GM23338 (cell line): ENCODE results near the gene UBE2Q2. TPM values are rescaled to one million over a fixed set of nuclear protein-coding genes. Genes with fewer than 3 reads are reported as not detected.

ENCODE experiments used
- ATAC-seq: fragments of 200-7000 bp; cut with Tn5 transposase; 3 replicates; pipeline ENCODE4 v1.9.1; 2020
- DNase-seq: peaks from one replicate; pipeline ENCODE4 v3.0.0-alpha.2; 2015; ENCODE audit warnings: low spot score
- H2AFZ ChIP-seq: fragments of 200-600 bp; sonication (generic); 2 replicates; pipeline ENCODE4 v1.8.0; 2016; ENCODE audit warnings: antibody characterized with exemption, mild to moderate bottlenecking, moderate library complexity
- H3F3A ChIP-seq: fragments of 200-600 bp; sonication (generic); replicated peaks from 2 replicates; pipeline ENCODE4 v1.8.0; 2017; ENCODE audit warnings: antibody characterized with exemption, mixed run types, low read depth
- H3K27ac ChIP-seq: fragments of 200-600 bp; sonication (generic); 2 replicates; pipeline ENCODE4 v1.6.1; 2016; ENCODE audit warnings: low read depth
- H3K27me3 ChIP-seq: fragments of 200-600 bp; sonication (generic); 2 replicates; pipeline ENCODE4 v1.8.0; 2016; ENCODE audit warnings: mild to moderate bottlenecking, mixed run types, moderate library complexity; ENCODE audit not compliant: insufficient read depth
- H3K36me3 ChIP-seq: fragments of 200-600 bp; sonication (generic); 2 replicates; pipeline ENCODE4 v1.8.0; 2016; ENCODE audit warnings: mild to moderate bottlenecking; ENCODE audit not compliant: insufficient read depth
- H3K4me1 ChIP-seq: fragments of 200-600 bp; sonication (generic); 2 replicates; pipeline ENCODE4 v1.8.0; 2016; ENCODE audit warnings: mild to moderate bottlenecking, moderate library complexity; ENCODE audit not compliant: insufficient read depth
- H3K4me2 ChIP-seq: fragments of 200-600 bp; sonication (generic); 2 replicates; pipeline ENCODE4 v1.7.1; 2017; ENCODE audit warnings: mixed run types
- H3K4me3 ChIP-seq: fragments of 200-600 bp; sonication (generic); 2 replicates; pipeline ENCODE4 v1.6.1; 2016; ENCODE audit warnings: mixed run types
- H3K79me2 ChIP-seq: fragments of 200-600 bp; sonication (generic); replicated peaks from 2 replicates; pipeline ENCODE4 v1.8.0; 2017; ENCODE audit warnings: mild to moderate bottlenecking; ENCODE audit not compliant: insufficient read depth
- H3K9me2 ChIP-seq: fragments of 200-600 bp; sonication (generic); 2 replicates; pipeline ENCODE4 v1.8.0; 2017; ENCODE audit not compliant: insufficient read depth
- H4K20me1 ChIP-seq: fragments of 200-600 bp; sonication (generic); replicated peaks from 2 replicates; pipeline ENCODE4 v1.8.0; 2017; ENCODE audit warnings: mild to moderate bottlenecking; ENCODE audit not compliant: insufficient read depth
- H3K27ac Mint-ChIP-seq: 2 replicates; pipeline ENCODE4 v1.8.0; 2020; ENCODE audit warnings: inconsistent platforms, mild to moderate bottlenecking, moderate library complexity, mixed read lengths
- H3K27me3 Mint-ChIP-seq: 3 replicates; pipeline ENCODE4 v1.8.0; 2022; ENCODE audit warnings: low read depth, mild to moderate bottlenecking, moderate library complexity, mixed read lengths, inconsistent platforms; ENCODE audit not compliant: insufficient read depth, poor library complexity
- H3K36me3 Mint-ChIP-seq: 3 replicates; pipeline ENCODE4 v1.8.0; 2021; ENCODE audit warnings: low read depth, mild to moderate bottlenecking, inconsistent platforms, moderate library complexity, mixed read lengths
- H3K4me1 Mint-ChIP-seq: 3 replicates; pipeline ENCODE4 v1.8.0; 2020; ENCODE audit warnings: mild to moderate bottlenecking, inconsistent platforms, mixed read lengths
- H3K4me3 Mint-ChIP-seq: 3 replicates; pipeline ENCODE4 v1.8.0; 2021; ENCODE audit warnings: moderate library complexity, mild to moderate bottlenecking, inconsistent platforms, mixed read lengths
- H3K9me3 Mint-ChIP-seq: 3 replicates; pipeline ENCODE4 v1.8.0; 2020; ENCODE audit warnings: moderate library complexity, mild to moderate bottlenecking, inconsistent platforms, mixed read lengths
- CREB1 ChIP-seq: fragments of 250-450 bp; sonication (Bioruptor Pico); IDR thresholded peaks from 2 replicates; pipeline ENCODE4 v1.5.0; 2020; ENCODE audit warnings: low read depth, mild to moderate bottlenecking, moderate library complexity
- EZH2phosphoT487 ChIP-seq: fragments of 200-600 bp; sonication (generic); IDR thresholded peaks from one replicate; pipeline ENCODE4 v1.8.1; 2018; ENCODE audit warnings: antibody characterized with exemption; ENCODE audit not compliant: unreplicated experiment
- NANOG ChIP-seq: IDR thresholded peaks from 2 replicates; pipeline ENCODE4 v1.6.1; 2016; ENCODE audit warnings: antibody characterized with exemption, borderline replicate concordance
- POLR2AphosphoS5 ChIP-seq: IDR thresholded peaks from 2 replicates; pipeline ENCODE4 v1.6.1; 2016; ENCODE audit warnings: antibody characterized with exemption, low read depth
- ZNF114 ChIP-seq: fragments of 250-450 bp; sonication (Bioruptor Pico); IDR thresholded peaks from 2 replicates; pipeline ENCODE4 v1.5.0; 2020; ENCODE audit warnings: mild to moderate bottlenecking, moderate library complexity
- polyA plus RNA-seq: library from polyadenylated mRNA; unstranded; fragments of >200 nt; fragmentation: Nextera tagmentation; extraction: Ambion mirVana; gene quantifications from 2 replicates; pipeline ENCODE4 v1.2.1, GENCODE V29; 2016
- total RNA-seq: library from RNA; depleted of rRNA; stranded (reverse); fragments of >200 nt; shearing (Covaris generic); gene quantifications from 2 replicates; pipeline ENCODE4 v1.2.3, GENCODE V29; 2014
- TF ChIP-seq, protein P1 (sequence below): fragments of 250-450 bp; sonication (Bioruptor Pico); IDR thresholded peaks from 2 replicates; pipeline ENCODE4 v1.5.0; 2020; ENCODE audit warnings: mild to moderate bottlenecking, moderate library complexity
- TF ChIP-seq, protein P2 (sequence below): IDR thresholded peaks from one replicate; pipeline ENCODE4 v1.6.1; 2018; ENCODE audit warnings: antibody characterized with exemption; ENCODE audit not compliant: unreplicated experiment
- TF ChIP-seq, protein P3 (sequence below): IDR thresholded peaks from 2 replicates; pipeline ENCODE4 v1.6.1; 2016; ENCODE audit warnings: antibody characterized with exemption

The UBE2Q2 gene
- total and polyA plus RNA-seq, 2 experiments from 2014 or later: 23.7 to 29.3 TPM

DNA sequence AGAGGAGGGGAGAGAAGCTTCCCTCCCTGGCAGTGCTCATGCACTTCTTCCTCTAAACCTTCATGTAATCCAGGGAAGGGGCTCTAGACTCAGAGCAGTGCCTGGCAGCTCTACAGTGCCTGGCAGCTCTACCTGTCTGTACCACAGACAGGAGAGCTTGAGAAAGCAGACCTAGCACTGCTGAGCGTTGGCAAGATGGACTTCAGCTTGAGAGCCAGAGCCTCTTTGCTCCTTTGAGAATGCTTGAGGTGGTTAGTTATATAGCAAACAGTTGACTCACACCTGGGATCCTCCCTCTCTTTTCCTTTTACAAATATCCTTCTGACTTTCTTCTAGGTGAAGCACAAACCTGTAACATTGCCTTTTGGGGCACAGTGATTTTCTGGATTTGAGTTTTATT is 81.3 kb downstream of the UBE2Q2 start (continued):
- TF ChIP-seq, protein P1, sequence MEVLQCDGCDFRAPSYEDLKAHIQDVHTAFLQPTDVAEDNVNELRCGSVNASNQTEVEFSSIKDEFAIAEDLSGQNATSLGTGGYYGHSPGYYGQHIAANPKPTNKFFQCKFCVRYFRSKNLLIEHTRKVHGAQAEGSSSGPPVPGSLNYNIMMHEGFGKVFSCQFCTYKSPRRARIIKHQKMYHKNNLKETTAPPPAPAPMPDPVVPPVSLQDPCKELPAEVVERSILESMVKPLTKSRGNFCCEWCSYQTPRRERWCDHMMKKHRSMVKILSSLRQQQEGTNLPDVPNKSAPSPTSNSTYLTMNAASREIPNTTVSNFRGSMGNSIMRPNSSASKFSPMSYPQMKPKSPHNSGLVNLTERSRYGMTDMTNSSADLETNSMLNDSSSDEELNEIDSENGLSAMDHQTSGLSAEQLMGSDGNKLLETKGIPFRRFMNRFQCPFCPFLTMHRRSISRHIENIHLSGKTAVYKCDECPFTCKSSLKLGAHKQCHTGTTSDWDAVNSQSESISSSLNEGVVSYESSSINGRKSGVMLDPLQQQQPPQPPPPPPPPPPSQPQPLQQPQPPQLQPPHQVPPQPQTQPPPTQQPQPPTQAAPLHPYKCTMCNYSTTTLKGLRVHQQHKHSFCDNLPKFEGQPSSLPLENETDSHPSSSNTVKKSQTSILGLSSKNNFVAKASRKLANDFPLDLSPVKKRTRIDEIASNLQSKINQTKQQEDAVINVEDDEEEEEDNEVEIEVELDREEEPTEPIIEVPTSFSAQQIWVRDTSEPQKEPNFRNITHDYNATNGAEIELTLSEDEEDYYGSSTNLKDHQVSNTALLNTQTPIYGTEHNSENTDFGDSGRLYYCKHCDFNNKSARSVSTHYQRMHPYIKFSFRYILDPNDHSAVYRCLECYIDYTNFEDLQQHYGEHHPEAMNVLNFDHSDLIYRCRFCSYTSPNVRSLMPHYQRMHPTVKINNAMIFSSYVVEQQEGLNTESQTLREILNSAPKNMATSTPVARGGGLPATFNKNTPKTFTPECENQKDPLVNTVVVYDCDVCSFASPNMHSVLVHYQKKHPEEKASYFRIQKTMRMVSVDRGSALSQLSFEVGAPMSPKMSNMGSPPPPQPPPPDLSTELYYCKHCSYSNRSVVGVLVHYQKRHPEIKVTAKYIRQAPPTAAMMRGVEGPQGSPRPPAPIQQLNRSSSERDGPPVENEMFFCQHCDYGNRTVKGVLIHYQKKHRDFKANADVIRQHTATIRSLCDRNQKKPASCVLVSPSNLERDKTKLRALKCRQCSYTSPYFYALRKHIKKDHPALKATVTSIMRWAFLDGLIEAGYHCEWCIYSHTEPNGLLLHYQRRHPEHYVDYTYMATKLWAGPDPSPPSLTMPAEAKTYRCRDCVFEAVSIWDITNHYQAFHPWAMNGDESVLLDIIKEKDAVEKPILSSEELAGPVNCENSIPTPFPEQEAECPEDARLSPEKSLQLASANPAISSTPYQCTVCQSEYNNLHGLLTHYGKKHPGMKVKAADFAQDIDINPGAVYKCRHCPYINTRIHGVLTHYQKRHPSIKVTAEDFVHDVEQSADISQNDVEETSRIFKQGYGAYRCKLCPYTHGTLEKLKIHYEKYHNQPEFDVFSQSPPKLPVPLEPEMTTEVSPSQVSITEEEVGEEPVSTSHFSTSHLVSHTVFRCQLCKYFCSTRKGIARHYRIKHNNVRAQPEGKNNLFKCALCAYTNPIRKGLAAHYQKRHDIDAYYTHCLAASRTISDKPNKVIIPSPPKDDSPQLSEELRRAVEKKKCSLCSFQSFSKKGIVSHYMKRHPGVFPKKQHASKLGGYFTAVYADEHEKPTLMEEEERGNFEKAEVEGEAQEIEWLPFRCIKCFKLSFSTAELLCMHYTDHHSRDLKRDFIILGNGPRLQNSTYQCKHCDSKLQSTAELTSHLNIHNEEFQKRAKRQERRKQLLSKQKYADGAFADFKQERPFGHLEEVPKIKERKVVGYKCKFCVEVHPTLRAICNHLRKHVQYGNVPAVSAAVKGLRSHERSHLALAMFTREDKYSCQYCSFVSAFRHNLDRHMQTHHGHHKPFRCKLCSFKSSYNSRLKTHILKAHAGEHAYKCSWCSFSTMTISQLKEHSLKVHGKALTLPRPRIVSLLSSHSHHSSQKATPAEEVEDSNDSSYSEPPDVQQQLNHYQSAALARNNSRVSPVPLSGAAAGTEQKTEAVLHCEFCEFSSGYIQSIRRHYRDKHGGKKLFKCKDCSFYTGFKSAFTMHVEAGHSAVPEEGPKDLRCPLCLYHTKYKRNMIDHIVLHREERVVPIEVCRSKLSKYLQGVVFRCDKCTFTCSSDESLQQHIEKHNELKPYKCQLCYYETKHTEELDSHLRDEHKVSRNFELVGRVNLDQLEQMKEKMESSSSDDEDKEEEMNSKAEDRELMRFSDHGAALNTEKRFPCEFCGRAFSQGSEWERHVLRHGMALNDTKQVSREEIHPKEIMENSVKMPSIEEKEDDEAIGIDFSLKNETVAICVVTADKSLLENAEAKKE (CRISPR knock-in tag): no peak
- TF ChIP-seq EZH2phosphoT487: no peak
- TF ChIP-seq, protein P2, sequence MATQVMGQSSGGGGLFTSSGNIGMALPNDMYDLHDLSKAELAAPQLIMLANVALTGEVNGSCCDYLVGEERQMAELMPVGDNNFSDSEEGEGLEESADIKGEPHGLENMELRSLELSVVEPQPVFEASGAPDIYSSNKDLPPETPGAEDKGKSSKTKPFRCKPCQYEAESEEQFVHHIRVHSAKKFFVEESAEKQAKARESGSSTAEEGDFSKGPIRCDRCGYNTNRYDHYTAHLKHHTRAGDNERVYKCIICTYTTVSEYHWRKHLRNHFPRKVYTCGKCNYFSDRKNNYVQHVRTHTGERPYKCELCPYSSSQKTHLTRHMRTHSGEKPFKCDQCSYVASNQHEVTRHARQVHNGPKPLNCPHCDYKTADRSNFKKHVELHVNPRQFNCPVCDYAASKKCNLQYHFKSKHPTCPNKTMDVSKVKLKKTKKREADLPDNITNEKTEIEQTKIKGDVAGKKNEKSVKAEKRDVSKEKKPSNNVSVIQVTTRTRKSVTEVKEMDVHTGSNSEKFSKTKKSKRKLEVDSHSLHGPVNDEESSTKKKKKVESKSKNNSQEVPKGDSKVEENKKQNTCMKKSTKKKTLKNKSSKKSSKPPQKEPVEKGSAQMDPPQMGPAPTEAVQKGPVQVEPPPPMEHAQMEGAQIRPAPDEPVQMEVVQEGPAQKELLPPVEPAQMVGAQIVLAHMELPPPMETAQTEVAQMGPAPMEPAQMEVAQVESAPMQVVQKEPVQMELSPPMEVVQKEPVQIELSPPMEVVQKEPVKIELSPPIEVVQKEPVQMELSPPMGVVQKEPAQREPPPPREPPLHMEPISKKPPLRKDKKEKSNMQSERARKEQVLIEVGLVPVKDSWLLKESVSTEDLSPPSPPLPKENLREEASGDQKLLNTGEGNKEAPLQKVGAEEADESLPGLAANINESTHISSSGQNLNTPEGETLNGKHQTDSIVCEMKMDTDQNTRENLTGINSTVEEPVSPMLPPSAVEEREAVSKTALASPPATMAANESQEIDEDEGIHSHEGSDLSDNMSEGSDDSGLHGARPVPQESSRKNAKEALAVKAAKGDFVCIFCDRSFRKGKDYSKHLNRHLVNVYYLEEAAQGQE: no peak
- TF ChIP-seq, protein P3, sequence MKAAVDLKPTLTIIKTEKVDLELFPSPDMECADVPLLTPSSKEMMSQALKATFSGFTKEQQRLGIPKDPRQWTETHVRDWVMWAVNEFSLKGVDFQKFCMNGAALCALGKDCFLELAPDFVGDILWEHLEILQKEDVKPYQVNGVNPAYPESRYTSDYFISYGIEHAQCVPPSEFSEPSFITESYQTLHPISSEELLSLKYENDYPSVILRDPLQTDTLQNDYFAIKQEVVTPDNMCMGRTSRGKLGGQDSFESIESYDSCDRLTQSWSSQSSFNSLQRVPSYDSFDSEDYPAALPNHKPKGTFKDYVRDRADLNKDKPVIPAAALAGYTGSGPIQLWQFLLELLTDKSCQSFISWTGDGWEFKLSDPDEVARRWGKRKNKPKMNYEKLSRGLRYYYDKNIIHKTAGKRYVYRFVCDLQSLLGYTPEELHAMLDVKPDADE: no peak

DNA sequence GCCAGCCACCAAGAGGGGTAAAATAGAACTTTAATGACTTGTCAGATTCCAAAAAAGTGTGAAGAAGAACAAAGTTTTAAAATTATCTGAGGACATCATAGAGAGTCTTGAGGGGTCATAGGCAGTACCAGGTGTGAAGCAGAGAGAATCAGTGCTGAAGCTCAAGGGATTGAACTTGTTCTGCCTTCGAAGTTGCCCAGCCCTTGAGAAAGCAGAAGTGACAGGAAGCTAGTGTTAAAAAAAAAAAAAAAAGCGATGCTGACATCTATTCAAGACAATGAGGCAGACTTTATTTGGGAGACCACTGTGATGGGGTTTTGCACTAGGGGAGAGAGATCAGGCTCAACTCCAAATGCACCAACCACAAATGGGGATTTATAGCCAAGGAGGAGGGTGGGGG is 82.2 kb downstream of the UBE2Q2 start:
- Histone ChIP-seq H3F3A (no peaks in the 10 kb centered on the region; the same call in 1 of the 2 replicates), H3K36me3 (peaks cover 13% of the 10 kb centered on the region; the same call in 1 of the 2 replicates), H3K27ac (no peak overlapping the region), H3K79me2 (peaks cover 59% of the 10 kb centered on the region), H3K4me1 (peaks cover 26% of the 10 kb centered on the region), H3K4me2 (no peak overlapping the region), H2AFZ (no peak overlapping the region), H3K4me3 (no peak overlapping the region), H3K9me2 (no peaks in the 10 kb centered on the region), H4K20me1 (peaks cover 34% of the 10 kb centered on the region), H3K27me3 (no peaks in the 10 kb centered on the region)
- no peak overlapping the region for H3K27ac Mint-ChIP-seq
- H3K9me3 Mint-ChIP-seq: no peaks in the 10 kb centered on the region
- no peaks in the 10 kb centered on the region for H3K27me3 Mint-ChIP-seq
- peaks cover 26% of the 10 kb centered on the region for H3K36me3 Mint-ChIP-seq
- ATAC-seq (no peak), DNase-seq (no peak)
- H3K4me3 Mint-ChIP-seq: no peak overlapping the region
- H3K4me1 Mint-ChIP-seq: peaks cover 41% of the 10 kb centered on the region
- no peak for TF ChIP-seq NANOG
- no peak for TF ChIP-seq ZNF114 (CRISPR knock-in tag)
- TF ChIP-seq, protein P3: no peak
- TF ChIP-seq CREB1: no peak
- TF ChIP-seq POLR2AphosphoS5: no peak
